Heart left ventricle (tissue), 16 donors: Measurements from ENCODE around the gene DENND2C. TPM values are rescaled to one million over a fixed set of nuclear protein-coding genes. Genes with fewer than 3 reads are reported as not detected.

ENCODE experiments used
- ATAC-seq, 4 donors: fragments of 200-7000 bp; cut with Tn5 transposase; one replicate each; pipeline ENCODE4 v1.9.1; 2020 to 2022; ENCODE audit warnings: moderate library complexity in 4 of 4, mild to moderate bottlenecking in 3 of 4, moderate number of reproducible peaks in 1 of 4
- DNase-seq, 5 donors: peaks; one replicate each; pipeline ENCODE4 v3.0.0-alpha.2; 2020
- H3K27ac ChIP-seq, 12 donors: fragments of 200-600 bp; sonication (generic) in 4 of 12; one replicate each; pipeline versions ENCODE4 v1.5.0 to v1.8.0; 2016 to 2022; ENCODE audit warnings: mild to moderate bottlenecking in 2 of 12
- H3K27me3 ChIP-seq, 9 donors: fragments of 200-600 bp; sonication (generic) in 2 of 9; one replicate each; pipeline versions ENCODE4 v1.5.1 to v1.8.0; 2016 to 2022; ENCODE audit warnings: mild to moderate bottlenecking in 3 of 9
- H3K36me3 ChIP-seq, 9 donors: fragments of 200-600 bp; sonication (generic) in 2 of 9; one replicate each; pipeline versions ENCODE4 v1.5.0 to v1.8.0; 2018 to 2022; ENCODE audit warnings: mild to moderate bottlenecking in 2 of 9
- H3K4me1 ChIP-seq, 12 donors: fragments of 200-600 bp; sonication (generic) in 4 of 12; one replicate each; pipeline versions ENCODE4 v1.5.0 to v1.8.0; 2016 to 2022; ENCODE audit warnings: mild to moderate bottlenecking in 3 of 12
- H3K4me3 ChIP-seq, 12 donors: fragments of 200-600 bp; sonication (generic) in 4 of 12; one replicate each; pipeline versions ENCODE4 v1.5.0 to v1.8.0; 2017 to 2022; ENCODE audit warnings: mild to moderate bottlenecking in 9 of 12, moderate library complexity in 4 of 12
- H3K9me3 ChIP-seq, 12 donors: fragments of 200-600 bp; sonication (generic) in 4 of 12; one replicate each; pipeline versions ENCODE4 v1.5.0 to v1.8.0; 2016 to 2022; ENCODE audit warnings: mild to moderate bottlenecking in 1 of 12
- POLR2A ChIP-seq, 2 donors: fragments of 450-650 bp; IDR thresholded peaks; one replicate each; pipeline ENCODE4 v1.6.1; 2017; ENCODE audit warnings: antibody characterized with exemption in 2 of 2, mild to moderate bottlenecking in 2 of 2, moderate library complexity in 2 of 2
- WGBS, 4 donors: extraction: QIAGEN DNeasy Blood & Tissue Kit in 2 of 4; methylation state at CpG; one replicate each; pipeline versions ENCODE4 v1.1.5 to v1.1.7; 2013 to 2018; 5-methylcytosine and 5-hydroxymethylcytosine counted together
- intact Hi-C, 10 donors: fragments of 100-400 bp; cut with DNase I; formaldehyde crosslinking; loops; one replicate each; pipeline versions ENCODE4 v1.11.1 to v1.14.2; 2022
- polyA plus RNA-seq, 2 donors: library from polyadenylated mRNA; stranded (reverse); fragments of 200-250 nt; gene quantifications; one replicate each; pipeline ENCODE4 v1.2.3, GENCODE V29; 2013
- total RNA-seq, 9 donors: library from RNA; depleted of rRNA in 2 of 9; stranded (reverse); fragments of >200 nt in 2 of 9; fragmentation: NEBNext Ultra II Directional in 3 of 9; extraction: Animal tissue kit (Norgen Biotek cat#: 25700) in 3 of 9; gene quantifications; one replicate each; pipeline versions ENCODE4 v1.1.0 to v1.2.4, GENCODE V29; 2016 to 2023
- TF ChIP-seq, protein P1 (sequence below), 12 donors: fragments of 200-600 bp; sonication (generic) in 4 of 12; IDR thresholded peaks; one replicate each; pipeline versions ENCODE4 v1.5.0 to v1.8.0; 2018 to 2022; ENCODE audit warnings: antibody characterized with exemption in 12 of 12, mild to moderate bottlenecking in 5 of 12
- donor health status: ischemic (EF 13 %, LVEDD 7.1; RV severe dilation, severe dysfunction).
- donor health status: healthy with polysubstance abuse.
- donor health status: DM: no; HTN: yes; CAD: no.
- donor health status: DM: no; HTN: no; CAD: no.
- donor health status: ischemic (EF 25% LVEDD 6.9; RV normal size, moderate dysfunction).
- donor health status: ischemic (EF 25% LVEDD 5.7; RV mildly dilated, moderate dysfunction).
- donor health status: healthy.
- donor health status: DM: yes; HTN: yes; CAD: no.
- donor health status: ischemic (EF 35%, LVEDD 5.7; RV mildly dilated, moderate dysfunction).
- donor health status: nonischemic (EF 11% LVEDD 7.7; RV severe dilation, severe dysfunction).
- donor health status: DM: yes; HTN: yes; CAD: no.
- donor health status: PGD.
- donor health status: ischemic (EF 29% LVEDD 5.4; RV normal size, mild dysfunction).
- donor health status: nonischemic (EF 23%, LVEDD 6.1; RV moderate dilation, normal function).

Gene DENND2C
- total and polyA plus RNA-seq, 11 donors = 1.6 to 4.1 (median 3.1) TPM

DNA sequence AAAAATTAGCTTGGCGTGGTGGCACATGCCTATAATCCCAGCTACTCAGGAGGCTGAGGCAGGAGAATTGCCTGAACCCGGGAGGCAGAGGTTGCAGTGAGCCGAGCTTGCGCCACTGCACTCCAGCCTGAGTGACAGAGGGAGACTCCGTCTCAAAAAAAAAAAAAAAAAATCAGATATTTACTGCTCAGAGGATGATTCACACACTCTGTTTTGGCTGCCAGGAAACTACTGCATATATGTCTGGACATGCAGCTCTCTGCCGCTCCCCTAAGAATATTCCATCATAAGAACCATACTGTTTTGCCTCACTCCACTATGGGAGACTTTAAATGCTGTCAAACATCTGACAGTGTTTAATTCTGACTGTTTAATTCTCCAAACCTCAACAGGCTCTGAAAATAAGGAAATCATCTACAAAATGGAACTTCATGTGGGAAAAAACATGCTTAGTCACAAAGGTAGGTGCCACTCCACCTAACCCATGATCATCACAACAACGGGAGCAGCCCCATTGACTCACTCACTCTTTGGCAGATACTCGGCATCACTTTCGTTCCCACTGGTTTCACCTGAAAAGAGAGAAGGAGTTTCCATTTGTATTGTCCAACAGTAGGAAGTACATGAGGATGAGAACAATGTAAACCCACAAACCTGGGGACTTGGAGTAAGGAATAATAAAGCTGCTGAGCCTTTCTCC is 59.2 kb downstream of the DENND2C start:
- 89 to 95% (median 93%) methylated on average over 9 of the region's 9 CpGs for WGBS, 4 donors

DNA sequence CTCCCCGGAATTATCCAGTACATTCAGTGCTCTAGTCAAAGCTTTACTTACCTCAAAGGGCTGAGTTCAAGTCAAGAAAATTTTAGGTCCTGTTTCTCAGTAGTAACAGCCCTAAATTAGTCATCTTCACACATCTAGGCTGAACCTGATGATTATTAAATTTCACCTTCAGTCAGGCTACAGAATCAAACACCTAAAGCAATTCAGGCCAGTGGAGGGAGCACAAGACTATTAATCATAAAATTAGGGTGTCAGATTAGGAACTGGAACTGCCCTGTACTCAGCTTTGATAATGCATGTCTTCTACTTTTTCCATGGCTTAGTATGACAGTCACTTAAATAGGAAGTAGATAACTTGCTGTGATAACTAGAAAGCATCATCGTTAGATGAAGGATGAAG is 60.0 kb downstream of the DENND2C start:
- Histone ChIP-seq H3K27ac (no peak overlapping the region), H3K4me1 (no peaks in the 10 kb centered on the region), H3K36me3 (peaks cover 0 to 64% (median 23%) of the 10 kb centered on the region in 9 donors), H3K4me3 (no peak overlapping the region), H3K27me3 (no peaks in the 10 kb centered on the region), H3K9me3 (no peaks in the 10 kb centered on the region)
- DNase-seq = no peak
- no peak for TF ChIP-seq POLR2A (IDR thresholded peaks at IDR 0.05)
- TF ChIP-seq, protein P1, sequence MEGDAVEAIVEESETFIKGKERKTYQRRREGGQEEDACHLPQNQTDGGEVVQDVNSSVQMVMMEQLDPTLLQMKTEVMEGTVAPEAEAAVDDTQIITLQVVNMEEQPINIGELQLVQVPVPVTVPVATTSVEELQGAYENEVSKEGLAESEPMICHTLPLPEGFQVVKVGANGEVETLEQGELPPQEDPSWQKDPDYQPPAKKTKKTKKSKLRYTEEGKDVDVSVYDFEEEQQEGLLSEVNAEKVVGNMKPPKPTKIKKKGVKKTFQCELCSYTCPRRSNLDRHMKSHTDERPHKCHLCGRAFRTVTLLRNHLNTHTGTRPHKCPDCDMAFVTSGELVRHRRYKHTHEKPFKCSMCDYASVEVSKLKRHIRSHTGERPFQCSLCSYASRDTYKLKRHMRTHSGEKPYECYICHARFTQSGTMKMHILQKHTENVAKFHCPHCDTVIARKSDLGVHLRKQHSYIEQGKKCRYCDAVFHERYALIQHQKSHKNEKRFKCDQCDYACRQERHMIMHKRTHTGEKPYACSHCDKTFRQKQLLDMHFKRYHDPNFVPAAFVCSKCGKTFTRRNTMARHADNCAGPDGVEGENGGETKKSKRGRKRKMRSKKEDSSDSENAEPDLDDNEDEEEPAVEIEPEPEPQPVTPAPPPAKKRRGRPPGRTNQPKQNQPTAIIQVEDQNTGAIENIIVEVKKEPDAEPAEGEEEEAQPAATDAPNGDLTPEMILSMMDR (IDR thresholded peaks at IDR 0.05) = peak in 1 of 12 donors; percentile 7
- ATAC-seq = no peak
- intact Hi-C loops = no loop called here
- 84 to 92% (median 86%) methylated on average over 2 of the region's 2 CpGs for WGBS, 4 donors

More for the DNA sequence above, 59.2 kb downstream of the DENND2C start:
- Histone ChIP-seq H3K4me3 (no peak overlapping the region), H3K4me1 (no peaks in the 10 kb centered on the region), H3K27ac (no peak overlapping the region), H3K27me3 (no peaks in the 10 kb centered on the region), H3K9me3 (no peaks in the 10 kb centered on the region), H3K36me3 (peaks cover 0 to 65% (median 25%) of the 10 kb centered on the region in 9 donors)
- TF ChIP-seq, protein P1 (IDR thresholded peaks at IDR 0.05) = no peak
- no peak for TF ChIP-seq POLR2A (IDR thresholded peaks at IDR 0.05)
- DNase-seq (no peak), ATAC-seq (no peak)
- intact Hi-C loops = no loop called here

DNA sequence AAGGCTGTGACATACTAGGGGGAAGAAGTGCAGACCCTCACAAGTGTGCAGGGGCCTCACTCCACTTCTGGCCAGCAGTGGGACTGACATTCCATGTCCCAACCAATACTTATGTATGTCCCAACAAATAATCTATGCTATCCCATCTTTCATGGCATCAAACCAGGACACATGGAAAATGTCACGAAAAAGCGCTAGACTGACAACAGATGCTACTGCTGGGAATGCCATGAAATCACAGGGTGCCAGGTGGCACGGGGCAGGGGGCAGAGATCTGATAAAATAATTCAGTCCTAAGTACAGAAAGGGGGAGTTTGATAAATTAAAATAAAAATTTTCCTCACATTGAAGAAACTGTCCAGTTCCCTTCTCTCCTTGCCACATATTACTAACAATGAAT is 60.8 kb downstream of the DENND2C start:
- no peaks in the 10 kb centered on the region for H3K9me3 ChIP-seq
- H3K4me1 ChIP-seq = no peaks in the 10 kb centered on the region
- ATAC-seq (no peak), DNase-seq (no peak)
- WGBS, 4 donors = 92 to 96% (median 94%) methylated on average over 3 of the region's 3 CpGs
- no peaks in the 10 kb centered on the region for H3K27me3 ChIP-seq
- no peak overlapping the region for H3K4me3 ChIP-seq
- no peak overlapping the region for H3K27ac ChIP-seq
- intact Hi-C loops = no loop called here
- TF ChIP-seq, protein P1 (IDR thresholded peaks at IDR 0.05) = no peak
- TF ChIP-seq POLR2A (IDR thresholded peaks at IDR 0.05) = no peak
- H3K36me3 ChIP-seq = peaks cover 0 to 65% (median 23%) of the 10 kb centered on the region in 9 donors

DNA sequence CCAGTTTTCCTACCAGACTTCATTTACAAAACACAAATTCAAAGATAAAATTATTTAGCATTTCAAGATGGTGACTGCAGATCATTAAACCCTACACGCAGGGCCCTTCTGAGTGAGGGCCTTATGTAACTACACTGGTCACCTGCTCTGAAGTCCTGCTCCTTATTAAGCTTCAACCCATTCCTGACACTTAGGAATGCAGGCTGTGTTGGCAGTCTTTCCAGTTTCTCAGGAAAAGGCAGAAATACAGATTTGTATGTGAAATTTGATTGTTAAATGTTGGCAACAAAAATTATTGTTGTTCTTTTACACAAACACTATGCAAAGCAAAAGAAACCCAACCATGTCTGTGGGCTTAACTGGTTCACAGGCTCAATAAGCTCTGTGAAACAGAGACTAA is 62.6 kb downstream of the DENND2C start:
- DNase-seq (no peak), ATAC-seq (no peak)
- intact Hi-C loops = no loop called here
- Histone ChIP-seq H3K36me3 (peaks cover 0 to 70% (median 21%) of the 10 kb centered on the region in 9 donors), H3K4me3 (no peak overlapping the region), H3K27ac (no peak overlapping the region), H3K9me3 (no peaks in the 10 kb centered on the region), H3K4me1 (no peaks in the 10 kb centered on the region), H3K27me3 (no peaks in the 10 kb centered on the region)
- TF ChIP-seq POLR2A (IDR thresholded peaks at IDR 0.05) = no peak
- TF ChIP-seq, protein P1 (IDR thresholded peaks at IDR 0.05) = no peak
- WGBS, 4 donors = 78 to 87% (median 84%) methylated on average over 1 of the region's 1 CpG
